ENCODE measurements around the gene DEDD2. TPM values are rescaled to one million over a fixed set of nuclear protein-coding genes. Genes with fewer than 3 reads are reported as not detected.

Gene DEDD2
- total RNA-seq, 1 experiment from 2014 or later = 32.7 TPM

GRCh38 chr19:42189133-42189532 lies 28.3 kb downstream of the DEDD2 start (continued):
- no peak for TF ChIP-seq EZH2phosphoT487 (IDR thresholded peaks at IDR 0.05; ENCODE audit: borderline replicate concordance)

DNA sequence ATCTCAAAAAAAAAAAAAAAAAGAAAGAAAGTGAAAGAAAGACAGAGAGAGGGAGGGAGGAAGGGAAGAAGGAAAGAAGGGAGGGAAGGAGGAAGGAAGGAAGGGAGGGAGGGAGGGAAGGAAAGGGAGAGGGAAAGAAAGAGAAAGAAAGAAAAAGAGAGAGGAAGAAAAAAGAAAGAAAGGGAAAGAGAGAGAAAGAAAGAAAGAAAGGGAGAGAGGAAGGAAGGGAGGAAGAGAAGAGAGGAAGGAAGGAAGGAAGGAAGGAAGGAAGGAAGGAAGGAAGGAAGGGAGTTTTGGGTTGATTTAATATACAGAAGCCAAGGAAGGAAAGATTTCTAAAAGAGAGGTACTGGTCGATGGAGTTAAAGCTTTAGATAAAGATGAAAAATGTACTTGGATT lies 28.8 kb downstream of the DEDD2 start:
- Histone ChIP-seq H3K27me3 (ENCODE audit: insufficient read depth, low read length) (no peaks in the 10 kb centered on the region), H2AFZ (ENCODE audit: low read depth, low read length, poor library complexity, severe bottlenecking) (no peak overlapping the region), H3K9me2 (ENCODE audit: insufficient read depth) (no peaks in the 10 kb centered on the region), H3K9ac (ENCODE audit: low read length) (no peak overlapping the region), H3K4me2 (ENCODE audit: low read length) (no peak overlapping the region), H3K27ac (ENCODE audit: low read depth, low read length) (no peak overlapping the region), H3K9me3 (ENCODE audit: control insufficient read depth in 1 of 2, insufficient read depth in 1 of 2, low read depth in 1 of 2, low read length in 2 of 2) (no peaks in the 10 kb centered on the region; a peak in 1 of 4 replicates), H3K4me3 (replicated peaks in 1 of 2; ENCODE audit: low read depth in 1 of 2, low read length in 2 of 2) (no peak overlapping the region), H3K79me2 (ENCODE audit: insufficient read depth, low read length) (no peaks in the 10 kb centered on the region), H3K36me3 (ENCODE audit: control insufficient read depth in 1 of 2, insufficient read depth in 2 of 2, low read length in 2 of 2) (no peaks in the 10 kb centered on the region), H4K20me1 (ENCODE audit: insufficient read depth) (no peaks in the 10 kb centered on the region), H3K4me1 (ENCODE audit: control insufficient read depth in 1 of 2, insufficient read depth in 2 of 2, low read length in 2 of 2) (peaks cover 12 to 35% of the 10 kb centered on the region in 2 experiments)
- DNase-seq (ENCODE audit: low read depth, low spot score) (no peak), ATAC-seq (no peak)
- TF ChIP-seq SP1 (IDR thresholded peaks at IDR 0.05; ENCODE audit: low read depth) (no peak), ELF1 (IDR thresholded peaks at IDR 0.05; ENCODE audit: borderline replicate concordance, low read depth) (no peak), EGR1 (IDR thresholded peaks at IDR 0.05; ENCODE audit: low read depth) (no peak), SIN3A (IDR thresholded peaks at IDR 0.05; ENCODE audit: low read depth) (no peak), TCF7L2 (IDR thresholded peaks at IDR 0.05; ENCODE audit: borderline replicate concordance, extremely low read depth, insufficient read depth, insufficient read length) (no peak)
- ChIA-PET POLR2A (no interaction called here), RAD21 (ENCODE audit: low non-redundant PET in 1 of 2, low total read pairs in 2 of 2, uncharacterized antibody in 2 of 2, unreplicated experiment in 2 of 2) (no interaction called here), CTCF (interaction anchor here (0.7 kb wide), 1 partner anchor 92 kb away, joined by 3 read pairs; no protein-coding TSS in a partner anchor)
- BruUV-seq (replicated peaks) = no TSS peak
- intact Hi-C loops (cut with micrococcal nuclease) = no loop called here

- H2AFZ ChIP-seq (ENCODE audit: low read depth, low read length, poor library complexity, severe bottlenecking) = no peak overlapping the region
- no peak overlapping the region for H3K4me2 ChIP-seq (ENCODE audit: low read length)
- ATAC-seq = no peak
- no TSS peak for BruUV-seq (replicated peaks)
- RAD21 ChIA-PET (ENCODE audit: low non-redundant PET in 1 of 2, low total read pairs in 2 of 2, uncharacterized antibody in 2 of 2, unreplicated experiment in 2 of 2) = no interaction called here
- H3K79me2 ChIP-seq (ENCODE audit: insufficient read depth, low read length) = no peaks in the 10 kb centered on the region
- H3K36me3 ChIP-seq (ENCODE audit: control insufficient read depth in 1 of 2, insufficient read depth in 2 of 2, low read length in 2 of 2) = no peaks in the 10 kb centered on the region
- H3K9me2 ChIP-seq (ENCODE audit: insufficient read depth) = no peaks in the 10 kb centered on the region
- H3K27ac ChIP-seq (ENCODE audit: low read depth, low read length) = no peak overlapping the region
- no peak for DNase-seq (ENCODE audit: low read depth, low spot score)
- no peak overlapping the region for H3K9ac ChIP-seq (ENCODE audit: low read length)
- POLR2A ChIA-PET = no interaction called here
- peaks cover 0 to 6% of the 10 kb centered on the region in 2 experiments; a peak in 1 of 4 replicates for H3K4me1 ChIP-seq (ENCODE audit: control insufficient read depth in 1 of 2, insufficient read depth in 2 of 2, low read length in 2 of 2)
- H3K4me3 ChIP-seq (replicated peaks in 1 of 2; ENCODE audit: low read depth in 1 of 2, low read length in 2 of 2) = no peak overlapping the region
- intact Hi-C loops (cut with micrococcal nuclease) = no loop called here
- peaks cover 2% of the 10 kb centered on the region; the same call in 1 of the 2 replicates for H3K27me3 ChIP-seq (ENCODE audit: insufficient read depth, low read length)
- CTCF ChIA-PET = interaction anchor here (0.9 to 1.3 kb wide), 3 partner anchors 9 to 76 kb away, joined by 3 to 6 read pairs (median 4); no protein-coding TSS in a partner anchor
- no peaks in the 10 kb centered on the region for H3K9me3 ChIP-seq (ENCODE audit: control insufficient read depth in 1 of 2, insufficient read depth in 1 of 2, low read depth in 1 of 2, low read length in 2 of 2)
- no peaks in the 10 kb centered on the region for H4K20me1 ChIP-seq (ENCODE audit: insufficient read depth)
- TF ChIP-seq EGR1 (IDR thresholded peaks at IDR 0.05; ENCODE audit: low read depth) (no peak), POLR2AphosphoS5 (IDR thresholded peaks at IDR 0.05; ENCODE audit: low read depth, low read length) (no peak), EZH2phosphoT487 (IDR thresholded peaks at IDR 0.05; ENCODE audit: borderline replicate concordance) (no peak), RAD21 (IDR thresholded peaks at IDR 0.05; ENCODE audit: low read depth) (no peak), EZH2 (IDR thresholded peaks at IDR 0.05) (no peak), CBX3 (IDR thresholded peaks at IDR 0.05; ENCODE audit: low read depth) (no peak), JUND (IDR thresholded peaks at IDR 0.05) (no peak), SRF (IDR thresholded peaks at IDR 0.05; ENCODE audit: low read depth) (no peak)
- TF ChIP-seq, protein P1, sequence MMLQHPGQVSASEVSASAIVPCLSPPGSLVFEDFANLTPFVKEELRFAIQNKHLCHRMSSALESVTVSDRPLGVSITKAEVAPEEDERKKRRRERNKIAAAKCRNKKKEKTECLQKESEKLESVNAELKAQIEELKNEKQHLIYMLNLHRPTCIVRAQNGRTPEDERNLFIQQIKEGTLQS (IDR thresholded peaks at IDR 0.05) = no peak
- TF ChIP-seq, protein P2, sequence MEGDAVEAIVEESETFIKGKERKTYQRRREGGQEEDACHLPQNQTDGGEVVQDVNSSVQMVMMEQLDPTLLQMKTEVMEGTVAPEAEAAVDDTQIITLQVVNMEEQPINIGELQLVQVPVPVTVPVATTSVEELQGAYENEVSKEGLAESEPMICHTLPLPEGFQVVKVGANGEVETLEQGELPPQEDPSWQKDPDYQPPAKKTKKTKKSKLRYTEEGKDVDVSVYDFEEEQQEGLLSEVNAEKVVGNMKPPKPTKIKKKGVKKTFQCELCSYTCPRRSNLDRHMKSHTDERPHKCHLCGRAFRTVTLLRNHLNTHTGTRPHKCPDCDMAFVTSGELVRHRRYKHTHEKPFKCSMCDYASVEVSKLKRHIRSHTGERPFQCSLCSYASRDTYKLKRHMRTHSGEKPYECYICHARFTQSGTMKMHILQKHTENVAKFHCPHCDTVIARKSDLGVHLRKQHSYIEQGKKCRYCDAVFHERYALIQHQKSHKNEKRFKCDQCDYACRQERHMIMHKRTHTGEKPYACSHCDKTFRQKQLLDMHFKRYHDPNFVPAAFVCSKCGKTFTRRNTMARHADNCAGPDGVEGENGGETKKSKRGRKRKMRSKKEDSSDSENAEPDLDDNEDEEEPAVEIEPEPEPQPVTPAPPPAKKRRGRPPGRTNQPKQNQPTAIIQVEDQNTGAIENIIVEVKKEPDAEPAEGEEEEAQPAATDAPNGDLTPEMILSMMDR (IDR thresholded peaks at IDR 0.05 in 2 of 3, conservative IDR thresholded peaks at IDR 0.05 in 1 of 3; ENCODE audit: borderline replicate concordance in 1 of 3, insufficient read depth in 1 of 3, low read depth in 2 of 3, low read length in 2 of 3) = no peak
These were observed 32.2 kb downstream of the DEDD2 start for GRCh38 chr19:42185277-42185676.
